DMS53 treated with DMSO at 0.1 percent for 48 hours (cell line): ENCODE measurements around the gene ADCK1.
A peak's percentile ranks its signal among the peaks of the same experiment; 100 is the strongest.
"Not testable (repeated sequence)": the region's sequence is repeated elsewhere in the genome, so short reads cannot be mapped to it uniquely, and the experiment has no call there.

Experiments
- DNase-seq: peaks from one replicate; lab custom pipeline; 2025; ENCODE audit not compliant: unreplicated experiment; lab: John Stamatoyannopoulos, UW

ADCK1 gene, protein sequence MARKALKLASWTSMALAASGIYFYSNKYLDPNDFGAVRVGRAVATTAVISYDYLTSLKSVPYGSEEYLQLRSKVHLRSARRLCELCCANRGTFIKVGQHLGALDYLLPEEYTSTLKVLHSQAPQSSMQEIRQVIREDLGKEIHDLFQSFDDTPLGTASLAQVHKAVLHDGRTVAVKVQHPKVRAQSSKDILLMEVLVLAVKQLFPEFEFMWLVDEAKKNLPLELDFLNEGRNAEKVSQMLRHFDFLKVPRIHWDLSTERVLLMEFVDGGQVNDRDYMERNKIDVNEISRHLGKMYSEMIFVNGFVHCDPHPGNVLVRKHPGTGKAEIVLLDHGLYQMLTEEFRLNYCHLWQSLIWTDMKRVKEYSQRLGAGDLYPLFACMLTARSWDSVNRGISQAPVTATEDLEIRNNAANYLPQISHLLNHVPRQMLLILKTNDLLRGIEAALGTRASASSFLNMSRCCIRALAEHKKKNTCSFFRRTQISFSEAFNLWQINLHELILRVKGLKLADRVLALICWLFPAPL

DNA sequence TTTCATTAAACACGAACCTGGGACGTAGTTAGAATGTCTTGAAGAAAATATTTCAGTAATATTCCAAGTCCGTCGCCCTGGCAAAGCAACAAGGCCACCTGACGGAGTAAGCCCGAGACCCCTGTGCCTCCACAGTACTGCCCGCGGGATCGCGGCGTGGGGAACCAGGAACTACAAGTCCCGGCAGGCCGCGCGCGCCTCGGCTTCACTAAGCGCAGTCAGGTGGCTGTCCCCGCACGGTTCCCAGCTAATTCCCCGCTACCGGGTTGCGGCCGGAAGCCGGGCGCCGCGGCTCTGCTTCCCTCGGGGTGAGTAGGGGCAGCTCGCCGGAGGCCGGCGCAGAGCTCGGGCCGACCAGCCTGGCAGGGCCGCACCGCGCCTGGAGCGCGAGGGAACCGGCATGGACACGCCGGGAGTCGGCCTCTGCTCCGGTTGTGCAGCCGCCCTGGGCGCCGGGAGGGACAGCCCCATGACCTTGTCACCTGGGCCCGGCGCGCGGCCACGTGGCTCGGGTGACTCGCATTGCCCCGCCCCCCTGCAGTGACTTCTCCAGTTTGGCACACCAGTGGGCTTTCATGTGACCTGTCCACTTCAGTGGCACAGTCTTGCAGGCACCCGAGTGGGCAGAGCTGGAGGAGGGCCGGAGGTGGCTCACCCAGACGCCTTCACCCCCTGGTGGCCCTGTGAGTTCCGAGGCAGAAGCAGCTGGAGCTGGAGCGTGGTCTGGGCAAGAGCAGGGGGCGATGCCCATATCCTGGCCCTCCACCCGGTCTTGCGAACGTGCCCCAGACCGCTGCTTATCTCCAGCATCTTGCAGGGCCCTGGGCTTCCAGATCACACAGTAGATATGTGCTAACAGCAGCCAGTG lies at the start of gene ADCK1:
TSS of gene ADCK1 (plus strand) at position 247 of the 868 bp plus-strand sequence. CDS start 18,870 bp downstream, outside the sequence.
- peak; percentile 58 for DNase-seq

DNA sequence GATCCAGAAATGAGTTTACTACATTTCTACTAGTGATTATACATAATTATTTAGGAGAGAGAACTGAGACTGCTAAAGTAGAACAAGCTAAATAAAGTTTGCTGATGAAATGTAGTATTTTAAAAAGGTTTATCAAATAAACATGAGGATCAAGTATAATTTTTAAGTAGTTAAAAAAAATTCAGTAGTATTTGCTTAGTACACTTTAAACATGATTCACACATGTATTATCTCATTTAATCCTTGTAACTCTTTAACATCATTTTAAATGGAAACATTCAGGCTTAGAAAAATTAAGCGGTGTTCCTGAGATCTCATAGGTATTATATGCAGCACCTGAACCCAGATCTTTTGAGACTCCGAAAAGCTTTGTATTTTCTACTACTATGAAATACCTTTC lies 47.6 kb upstream of the ADCK1 start:
- no peak for DNase-seq

DNA sequence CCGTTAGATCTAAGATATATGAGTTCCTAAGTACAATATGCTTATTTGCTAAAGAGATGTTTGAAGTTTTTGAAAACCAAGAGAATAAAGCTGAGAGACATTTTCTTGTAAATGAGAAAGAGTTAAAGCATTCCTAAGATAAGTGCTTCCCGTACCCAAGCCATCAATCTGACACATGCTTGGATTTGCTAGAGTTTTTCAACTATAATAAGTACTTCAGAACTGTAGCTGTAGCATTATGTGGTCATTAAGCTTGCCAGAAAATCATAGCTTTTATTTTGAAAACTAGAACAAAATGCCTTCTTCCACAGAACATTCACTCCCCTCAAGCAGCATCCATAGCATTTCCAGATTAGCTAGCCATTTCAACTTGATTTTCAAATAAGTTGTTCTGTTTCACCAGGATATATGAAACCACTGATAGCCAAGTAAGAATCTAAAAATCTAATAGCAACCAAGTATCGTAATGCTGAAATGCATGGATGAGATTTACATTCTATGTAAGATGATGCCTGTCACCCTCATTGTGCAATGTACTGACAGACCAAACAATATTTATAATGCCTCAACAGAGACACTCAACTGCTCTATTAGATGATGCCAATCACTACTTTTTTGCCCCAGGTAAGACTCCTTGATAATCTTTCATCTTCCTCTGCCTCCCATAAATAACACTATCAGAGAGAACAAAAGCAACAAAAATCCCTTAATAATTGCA lies 47.0 kb upstream of the ADCK1 start:
- no peak for DNase-seq

DNA sequence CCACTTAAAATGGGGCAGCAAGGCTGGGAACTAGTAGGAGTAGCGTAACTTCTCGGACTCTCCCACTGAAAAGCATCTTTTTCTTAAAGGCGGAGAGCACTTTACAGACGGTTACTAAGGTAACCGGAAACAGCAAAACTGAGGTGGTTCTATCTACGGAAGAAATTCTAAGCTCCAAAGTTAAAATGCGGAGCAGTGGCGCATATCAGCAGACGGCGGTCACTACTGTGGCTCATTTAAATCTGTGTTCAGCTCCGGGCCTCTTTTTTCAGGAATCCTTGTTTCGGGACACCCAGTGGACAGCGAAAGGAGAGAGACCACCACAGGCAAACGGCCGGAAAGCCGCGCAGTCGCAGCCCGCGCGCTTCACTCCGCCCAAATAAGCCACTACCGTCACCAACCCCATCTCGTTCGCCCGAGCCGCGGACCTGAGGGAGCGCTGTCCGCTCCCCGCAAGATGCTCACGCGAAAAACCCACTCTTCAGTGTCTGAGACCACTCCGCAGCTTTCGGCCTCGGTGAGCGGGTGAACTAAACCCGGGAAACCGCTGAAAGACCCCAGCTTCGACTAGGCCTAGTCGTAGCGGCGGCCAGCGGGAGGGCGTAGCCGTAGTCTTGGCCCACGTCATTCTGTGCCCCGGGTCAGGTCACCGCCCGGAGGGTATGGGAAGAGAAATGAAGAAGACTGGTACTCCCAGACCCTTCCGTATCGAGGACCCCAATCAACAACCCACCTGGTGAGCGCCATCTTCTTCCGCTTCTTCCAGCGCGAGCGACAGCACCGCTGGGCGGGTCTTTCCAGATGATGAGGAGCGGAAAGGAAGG lies 39.3 kb upstream of the ADCK1 start, which contains the start of gene SNW1:
TSS of gene SNW1 (minus strand) at position 776 of the 824 bp plus-strand sequence. CDS start at position 747, 29 bp downstream.
- no peak for DNase-seq

DNA sequence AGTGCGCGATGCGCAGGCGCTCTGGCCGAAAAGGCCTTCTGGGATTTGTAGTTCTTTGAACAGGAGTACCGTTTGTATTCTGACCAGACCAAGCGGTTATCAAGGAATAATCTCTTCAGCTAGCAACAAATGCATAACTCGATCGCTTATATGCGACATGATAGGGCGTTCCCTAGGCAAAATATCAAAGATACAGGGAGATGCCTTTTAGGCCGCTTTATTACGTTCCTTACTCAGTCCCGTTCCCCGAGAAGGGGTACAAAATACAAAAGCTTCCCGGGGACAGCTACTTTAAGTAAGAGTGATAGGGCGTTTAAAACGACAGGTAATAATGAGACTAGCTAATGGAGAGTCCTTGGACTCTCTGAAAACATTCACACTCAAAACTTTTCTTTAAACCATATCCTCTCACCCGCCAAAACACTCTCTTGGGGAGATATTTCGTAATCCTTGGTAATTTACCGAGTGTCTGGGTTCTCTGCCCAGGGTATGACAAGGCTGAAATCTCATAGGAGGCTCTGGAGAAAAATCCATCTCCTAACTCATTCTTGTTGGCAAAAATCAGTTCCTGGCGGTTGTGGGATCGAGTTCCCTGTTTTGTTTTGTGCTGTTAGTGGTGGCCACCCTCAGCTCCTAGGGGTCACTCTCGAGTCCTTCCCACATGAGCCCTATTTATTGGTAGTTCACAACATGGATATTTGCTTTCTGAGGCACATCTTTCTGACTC lies 38.5 kb upstream of the ADCK1 start:
- peak; percentile 81 for DNase-seq

DNA sequence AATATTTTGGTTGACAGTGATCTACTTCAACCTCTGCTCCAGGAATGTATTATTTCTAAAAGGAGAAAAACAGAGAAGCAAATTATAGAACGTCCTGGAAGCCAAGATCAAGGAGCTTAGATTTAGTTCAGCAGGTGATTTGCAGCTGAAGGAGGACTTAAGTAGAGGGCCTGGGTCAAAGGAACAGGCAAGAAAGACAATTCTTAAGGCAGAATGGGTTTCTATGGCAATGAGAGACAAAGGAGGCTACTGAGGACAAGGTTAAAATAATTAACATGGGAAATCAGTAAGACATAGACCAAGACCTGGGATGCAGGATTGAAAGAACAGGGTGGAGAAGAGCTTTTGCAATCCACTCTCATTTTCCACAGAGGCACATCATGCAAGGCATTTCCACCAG lies 36.6 kb upstream of the ADCK1 start:
- DNase-seq, result no peak

DNA sequence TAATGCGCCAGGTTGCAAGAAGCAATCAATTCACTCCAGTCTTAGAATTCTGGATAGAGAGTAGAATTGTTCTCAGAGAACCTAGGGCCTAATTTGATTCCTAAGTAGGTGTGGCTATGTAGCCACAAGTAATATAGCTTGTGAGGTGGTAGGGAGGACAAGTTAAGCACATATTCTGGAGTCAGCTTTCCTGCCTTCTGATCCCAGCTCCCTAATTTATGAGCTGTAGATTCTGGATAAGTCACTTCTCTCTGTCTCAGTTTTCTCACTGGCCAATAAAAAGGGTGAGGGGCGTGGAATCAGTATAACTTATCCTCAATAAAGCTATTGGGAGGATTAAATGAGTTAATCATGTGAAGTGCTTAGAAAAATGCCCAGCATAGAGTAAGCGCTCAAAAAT lies 35.9 kb upstream of the ADCK1 start:
- DNase-seq, result no peak

DNA sequence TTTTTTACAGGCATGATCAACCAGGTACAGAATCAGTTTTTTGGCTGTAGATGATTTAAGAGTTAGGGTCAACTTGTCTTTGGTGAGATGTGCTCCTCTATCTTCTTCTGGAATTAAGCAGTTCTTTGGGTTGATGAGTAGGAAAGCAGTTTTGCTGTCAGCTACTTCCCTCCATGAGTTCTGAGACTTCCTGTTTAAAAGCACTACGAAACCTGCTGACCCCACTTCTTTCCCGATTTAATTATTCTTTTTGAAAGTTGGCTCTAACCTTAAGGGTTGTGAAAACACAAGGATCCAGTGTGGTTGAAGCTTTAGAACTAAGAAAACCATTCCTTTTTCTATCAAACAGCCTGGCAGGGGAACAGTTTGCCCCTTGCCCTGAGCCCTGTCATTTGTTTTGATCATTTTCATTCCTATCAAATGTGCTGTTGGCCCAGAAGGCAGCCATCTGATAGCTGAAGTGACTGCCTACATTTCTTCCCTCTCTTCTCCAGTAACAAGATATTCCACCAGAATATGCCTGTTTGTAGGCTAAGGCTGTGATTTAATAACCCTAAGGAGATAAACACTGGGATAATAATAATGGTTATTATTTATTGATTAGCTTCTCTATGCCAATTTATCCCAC lies 31.4 kb upstream of the ADCK1 start:
- DNase-seq, result not testable (repeated sequence)

DNA sequence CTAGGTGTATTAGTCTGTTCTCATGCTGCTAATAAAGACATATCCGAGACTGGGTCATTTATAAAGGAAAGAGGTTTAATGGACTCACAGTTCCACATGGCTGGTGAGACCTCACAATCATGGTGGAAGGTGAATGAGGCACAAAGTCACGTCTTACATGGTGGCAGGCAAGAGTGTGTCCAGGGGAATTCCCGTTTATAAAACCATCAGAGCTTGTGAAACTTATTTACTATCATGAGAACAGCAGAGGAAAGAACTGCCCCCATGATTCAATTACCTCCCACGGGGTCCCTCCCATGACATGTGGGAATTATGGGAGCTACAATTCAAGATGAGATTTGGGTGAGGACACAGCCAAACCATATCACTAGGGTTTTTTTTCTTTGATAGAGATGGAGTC lies 25.9 kb upstream of the ADCK1 start:
- not testable (repeated sequence) for DNase-seq

DNA sequence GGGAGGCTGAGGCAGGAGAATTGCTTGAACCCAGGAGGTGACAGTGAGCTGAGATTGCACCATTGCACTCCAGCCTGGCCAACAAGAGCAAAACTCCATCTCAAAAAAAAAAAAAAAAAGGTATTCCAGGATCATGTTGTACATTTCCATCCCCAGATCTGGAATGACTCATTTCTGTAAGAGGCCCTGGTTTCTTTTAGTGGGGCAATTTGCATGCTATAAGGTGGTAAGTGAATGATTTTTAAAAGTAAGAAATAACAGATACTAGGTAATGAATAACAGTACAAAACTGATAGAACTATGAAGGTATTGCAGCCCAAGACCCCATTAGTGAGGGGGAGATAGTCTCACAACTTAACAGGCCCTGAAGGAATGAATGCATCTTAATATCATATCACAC lies 17.7 kb upstream of the ADCK1 start:
- DNase-seq, result no peak

DNA sequence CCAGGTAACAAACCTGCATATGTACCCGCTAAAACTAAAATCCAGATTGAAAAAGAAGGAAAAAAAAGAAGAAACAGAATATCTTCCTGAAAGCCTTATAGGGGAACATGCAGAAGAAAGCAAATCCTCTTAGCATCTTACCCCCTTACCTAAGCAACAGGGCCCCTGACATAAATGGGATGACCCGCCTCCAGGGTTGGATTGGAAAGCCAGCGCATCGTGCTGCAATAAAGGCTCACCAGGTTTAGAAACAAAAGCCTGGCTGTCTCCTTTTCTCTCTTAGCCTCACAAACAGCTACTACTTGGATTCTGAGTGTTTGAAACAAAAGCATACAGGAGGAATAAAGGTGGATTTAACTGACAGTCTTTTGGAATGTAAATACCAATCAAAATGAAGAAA lies 13.8 kb upstream of the ADCK1 start:
- DNase-seq, result no peak

DNA sequence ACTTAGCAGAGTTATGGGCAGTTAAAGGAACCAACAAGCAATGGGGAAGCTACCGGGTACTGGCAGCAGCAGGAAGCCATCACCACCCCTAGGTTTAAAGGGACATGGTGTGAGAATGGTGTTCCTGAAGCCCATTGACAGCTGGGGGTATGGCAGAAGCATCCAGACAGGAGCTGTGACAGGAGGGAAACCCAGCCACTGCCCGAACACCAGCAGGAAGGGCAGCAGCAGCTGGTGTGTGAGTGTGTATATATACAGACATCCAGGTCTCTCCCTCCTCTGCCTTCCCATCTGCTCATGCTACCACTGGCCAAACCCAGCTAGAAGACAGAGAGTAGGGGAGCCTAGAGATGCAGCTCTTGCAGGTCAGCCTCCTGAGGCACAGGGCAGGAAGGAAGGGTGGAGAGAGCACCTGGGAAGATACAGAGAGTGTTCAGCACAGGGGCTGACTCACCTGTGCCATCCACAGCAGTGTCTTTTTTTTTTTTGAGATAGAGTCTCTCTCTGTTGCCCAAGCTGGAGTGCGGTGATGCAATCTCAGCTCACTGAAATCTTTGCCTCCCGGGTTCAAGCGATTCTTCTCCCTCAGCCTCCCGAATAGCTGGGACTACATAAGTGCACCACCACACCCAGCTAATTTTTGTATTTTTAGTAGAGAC lies 9.2 kb upstream of the ADCK1 start:
- DNase-seq, result no peak

DNA sequence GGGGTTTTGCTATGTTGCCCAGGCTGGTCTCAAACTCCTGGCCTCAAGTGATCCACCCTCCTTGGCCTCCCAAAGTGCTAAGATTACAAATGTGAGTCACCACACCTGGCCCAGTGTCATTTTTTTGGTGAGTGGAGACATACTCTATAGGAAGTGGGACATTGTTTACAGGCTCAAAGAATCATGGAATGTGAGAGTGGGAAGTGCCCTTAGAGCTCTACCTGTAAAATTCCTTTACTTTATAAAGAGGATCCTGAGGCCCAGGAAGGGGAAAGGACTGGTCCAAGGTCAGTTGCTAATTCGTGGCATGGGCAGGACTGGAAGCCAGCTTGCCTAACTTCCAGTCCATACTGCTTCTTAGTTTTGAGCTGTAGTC lies 8.7 kb upstream of the ADCK1 start:
- no peak for DNase-seq

DNA sequence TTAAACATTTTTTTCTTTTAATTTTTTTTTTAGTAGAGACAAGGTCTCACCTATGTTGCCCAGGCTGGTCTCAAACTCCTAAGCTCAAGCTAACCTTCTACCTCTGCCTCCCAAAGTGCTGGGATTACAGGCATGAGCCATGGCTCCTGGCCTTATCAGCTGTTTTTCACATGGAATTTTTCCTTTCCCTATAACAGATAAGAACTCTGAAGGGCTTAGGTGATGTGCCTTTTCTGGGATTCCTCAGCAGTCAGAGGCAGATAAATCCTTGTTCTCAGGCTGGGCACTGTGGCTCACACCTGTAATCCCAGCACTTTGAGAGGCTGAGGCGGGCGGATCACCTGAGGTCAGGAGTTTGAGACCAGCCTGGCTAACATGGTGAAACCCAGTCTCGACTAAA lies 6.7 kb upstream of the ADCK1 start:
- not testable (repeated sequence) for DNase-seq

DNA sequence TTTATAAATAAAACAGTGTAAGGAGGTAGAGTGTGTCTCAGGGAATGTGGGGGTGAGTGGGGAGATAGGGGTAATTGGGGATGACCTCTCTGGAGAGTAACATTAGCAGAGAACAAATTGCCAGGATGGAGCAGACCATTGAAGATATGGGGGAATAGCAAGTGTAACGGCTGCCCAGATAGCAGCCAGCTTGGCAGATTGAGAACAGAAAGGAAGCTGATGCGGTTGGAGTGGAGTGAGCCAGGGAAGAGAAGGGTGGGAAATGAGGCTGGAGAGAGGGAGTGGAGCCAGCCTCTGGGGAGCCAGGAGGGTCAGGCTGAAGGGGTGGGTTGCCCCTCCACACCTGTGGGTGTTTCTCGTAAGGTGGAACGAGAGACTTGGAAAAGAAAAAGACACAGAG lies 5.6 kb upstream of the ADCK1 start:
- DNase-seq, result no peak

DNA sequence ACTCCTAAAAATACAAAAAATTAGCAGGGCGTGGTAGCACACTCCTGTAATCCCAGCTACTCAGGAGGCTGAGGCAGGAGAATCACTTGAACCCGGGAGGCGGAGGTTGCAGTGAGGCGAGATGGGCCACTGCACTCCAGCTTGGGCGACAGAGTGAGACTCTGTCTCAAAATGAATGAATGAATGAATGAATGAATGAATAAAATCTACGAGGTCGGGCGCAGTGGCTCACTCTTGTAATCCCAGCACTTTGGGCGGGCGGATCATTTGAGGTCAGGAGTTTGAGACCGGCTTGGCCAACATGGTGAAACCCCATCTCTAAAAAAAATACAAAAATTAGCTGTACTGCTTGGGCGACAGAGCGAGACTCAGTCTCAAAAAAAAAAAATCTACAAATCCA lies 453 bp upstream of the ADCK1 start:
- not testable (repeated sequence) for DNase-seq

DNA sequence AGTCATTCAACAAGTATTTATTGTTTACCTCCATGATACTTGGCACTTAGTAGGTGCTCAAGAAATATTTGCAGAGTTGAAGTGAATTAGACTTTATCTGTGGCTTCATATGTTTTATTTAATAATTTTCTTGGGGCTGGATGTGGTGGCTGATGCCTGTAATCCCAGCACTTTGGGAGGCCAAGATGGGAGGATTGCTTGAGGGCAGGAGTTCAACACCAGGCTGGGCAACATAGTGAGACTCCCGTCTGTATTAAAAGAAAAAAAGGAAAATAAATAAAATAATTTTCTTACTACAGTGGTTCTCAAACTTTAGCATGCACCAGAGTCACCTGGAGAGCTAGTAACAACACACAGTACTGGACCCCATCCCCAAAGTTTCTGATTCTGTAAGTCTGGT lies 905 bp downstream of the ADCK1 start:
- DNase-seq, result no peak

DNA sequence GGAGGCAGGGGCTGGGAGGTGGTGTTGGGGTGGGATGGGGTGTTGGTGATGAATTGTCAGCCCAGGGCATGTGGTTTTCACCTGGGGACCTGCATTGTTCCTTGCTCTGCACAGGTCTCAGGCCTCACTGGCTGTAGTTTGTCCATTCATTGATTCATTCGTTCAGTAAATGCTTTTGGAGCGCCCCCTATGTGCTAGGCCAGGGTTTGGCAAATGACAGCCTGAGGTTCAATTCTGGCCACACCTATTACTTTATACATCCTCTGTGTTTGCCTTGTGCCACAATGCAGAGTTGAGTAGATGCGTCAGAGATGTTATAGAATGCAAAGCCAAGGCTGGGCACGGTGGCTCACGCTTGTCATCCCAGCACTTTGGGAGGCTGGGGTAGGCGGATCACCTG lies 4.7 kb downstream of the ADCK1 start:
- no peak for DNase-seq

DNA sequence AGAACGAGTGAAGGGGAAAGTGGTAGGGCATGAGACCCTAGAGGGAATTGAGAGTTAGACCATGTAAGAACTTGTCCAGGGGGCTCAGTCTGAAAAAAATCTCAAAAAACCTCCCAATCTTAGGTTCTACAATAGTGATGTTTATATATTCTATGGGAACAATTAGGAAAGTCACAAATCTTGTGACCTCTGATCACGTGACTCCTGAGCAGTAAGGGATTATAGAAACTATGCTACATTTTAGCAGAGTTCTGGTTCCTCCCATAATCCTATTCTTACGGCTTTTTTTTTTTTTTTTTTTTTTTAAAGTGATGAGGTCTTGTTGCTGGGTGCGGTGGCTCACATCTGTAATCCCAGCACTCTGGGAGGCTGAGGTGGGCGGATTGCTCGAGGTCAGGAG lies 5.8 kb downstream of the ADCK1 start:
- no peak for DNase-seq
